Head of caudate nucleus (tissue), 42 donors: ENCODE measurements around the gene CLMN.

ENCODE experiments used
- DNase-seq, 42 donors: peaks; one replicate each; pipeline versions ENCODE4 v3.0.0 to v3.0.0-alpha.2; 2020 to 2021; ENCODE audit warnings: mixed read lengths in 7 of 42
- intact Hi-C: fragments of 100-400 bp; cut with DNase I; formaldehyde crosslinking; loops from one replicate; pipeline ENCODE4 v1.15.0; 2022

Gene CLMN

GRCh38 chr14:95236221-95236620 lies 83.5 kb downstream of the CLMN start:
- DNase-seq = peak in 2 of 42 donors; percentile 31 to 71
- intact Hi-C loops = no loop called here

GRCh38 chr14:95235767-95236166 lies 83.9 kb downstream of the CLMN start:
- intact Hi-C loops = no loop called here
- DNase-seq = peak in 1 of 42 donors; percentile 28

GRCh38 chr14:95235351-95235750 lies 84.4 kb downstream of the CLMN start:
- peak in 1 of 42 donors; percentile 28 for DNase-seq
- intact Hi-C loops = no loop called here

GRCh38 chr14:95234426-95234825 lies 85.3 kb downstream of the CLMN start:
- DNase-seq = peak in 1 of 42 donors; percentile 7
- intact Hi-C loops = no loop called here

- DNase-seq = peak in 25 of 42 donors; percentile 20 to 76 (median 37)
- intact Hi-C loops = no loop called here
Measured at GRCh38 chr14:95233702-95234241, 85.9 kb downstream of the CLMN start.

- intact Hi-C loops = no loop called here
- no peak for DNase-seq
Measured at GRCh38 chr14:95232894-95233584, 86.7 kb downstream of the CLMN start.

GRCh38 chr14:95231966-95232633 lies 87.6 kb downstream of the CLMN start:
- intact Hi-C loops = no loop called here
- no peak for DNase-seq

GRCh38 chr14:95229749-95230148 lies 90.0 kb downstream of the CLMN start:
- intact Hi-C loops = no loop called here
- DNase-seq = peak in 1 of 42 donors; percentile 13

- intact Hi-C loops = no loop called here
- peak in 1 of 42 donors; percentile 22 for DNase-seq
Measured at GRCh38 chr14:95228240-95228639, 91.5 kb downstream of the CLMN start.

GRCh38 chr14:95227279-95227860 lies 92.3 kb downstream of the CLMN start:
- intact Hi-C loops = no loop called here
- DNase-seq = peak in 20 of 42 donors; percentile 14 to 79 (median 30)

GRCh38 chr14:95226801-95227200 lies 92.9 kb downstream of the CLMN start:
- intact Hi-C loops = no loop called here
- DNase-seq = peak in 1 of 42 donors; percentile 25

GRCh38 chr14:95225251-95225887 lies 94.3 kb downstream of the CLMN start:
- no peak for DNase-seq
- intact Hi-C loops = no loop called here

- intact Hi-C loops = no loop called here
- peak in 7 of 42 donors; percentile 19 to 64 (median 34) for DNase-seq
Measured at GRCh38 chr14:95222870-95223398, 96.8 kb downstream of the CLMN start.

GRCh38 chr14:95222151-95222631 lies 97.5 kb downstream of the CLMN start:
- intact Hi-C loops = no loop called here
- peak in 1 of 42 donors; percentile 21 for DNase-seq

- intact Hi-C loops = no loop called here
- DNase-seq = peak in 1 of 42 donors; percentile 6
Measured at GRCh38 chr14:95221531-95221930, 98.2 kb downstream of the CLMN start.

- peak in 1 of 42 donors; percentile 23 for DNase-seq
- intact Hi-C loops = no loop called here
Measured at GRCh38 chr14:95220663-95221231, 99.0 kb downstream of the CLMN start.

- intact Hi-C loops = no loop called here
- DNase-seq = peak in 1 of 42 donors; percentile 14
Measured at GRCh38 chr14:95218472-95219193, 101.1 kb downstream of the CLMN start.

GRCh38 chr14:95218006-95218405 lies 101.7 kb downstream of the CLMN start:
- peak in 2 of 42 donors; percentile 0 to 11 for DNase-seq
- intact Hi-C loops = no loop called here
